Lower lobe of right lung (tissue), 2 donors: ENCODE measurements around the gene PDCD5. TPM values are rescaled to one million over a fixed set of nuclear protein-coding genes. Genes with fewer than 3 reads are reported as not detected.
"Not testable (repeated sequence)": the region's sequence is repeated elsewhere in the genome, so short reads cannot be mapped to it uniquely, and the experiment has no call there.

Source experiments
- ATAC-seq, 2 donors: fragments of 200-7000 bp; cut with Tn5 transposase; one replicate each; pipeline ENCODE4 v1.9.1; 2020 to 2022; ENCODE audit warnings: mild to moderate bottlenecking in 2 of 2, moderate library complexity in 2 of 2
- DNase-seq: peaks from one replicate; pipeline ENCODE4 v3.0.0-alpha.2; 2020
- H3K27ac ChIP-seq: fragments of 200-600 bp; one replicate; pipeline ENCODE4 v1.8.0; 2022
- H3K27me3 ChIP-seq: fragments of 200-600 bp; one replicate; pipeline ENCODE4 v1.8.0; 2022; ENCODE audit warnings: low read depth
- H3K36me3 ChIP-seq: fragments of 200-600 bp; one replicate; pipeline ENCODE4 v1.8.0; 2022; ENCODE audit warnings: mild to moderate bottlenecking
- H3K4me1 ChIP-seq: fragments of 200-600 bp; one replicate; pipeline ENCODE4 v1.8.0; 2022
- H3K4me3 ChIP-seq: fragments of 200-600 bp; one replicate; pipeline ENCODE4 v1.8.0; 2022; ENCODE audit warnings: mild to moderate bottlenecking
- H3K9me3 ChIP-seq: fragments of 200-600 bp; one replicate; pipeline ENCODE4 v1.8.0; 2022
- intact Hi-C: fragments of 100-400 bp; cut with DNase I; formaldehyde crosslinking; loops from one replicate; pipeline ENCODE4 v1.11.0; 2022
- total RNA-seq: library from RNA; stranded (reverse); fragmentation: NEBNext Ultra II Directional; extraction: Animal tissue kit (Norgen Biotek cat#: 25700); gene quantifications from one replicate; pipeline ENCODE4 v1.2.1, GENCODE V29; 2021
- TF ChIP-seq, protein P1 (sequence below): fragments of 200-600 bp; IDR thresholded peaks from one replicate; pipeline ENCODE4 v1.8.0; 2022; ENCODE audit warnings: antibody characterized with exemption, mild to moderate bottlenecking
- donor health status: DM: no; HTN: yes; CAD: no; lungs with severe emphysema.

PDCD5 gene
- total RNA-seq, 1 donor from 2014 or later: 50.0 TPM

DNA sequence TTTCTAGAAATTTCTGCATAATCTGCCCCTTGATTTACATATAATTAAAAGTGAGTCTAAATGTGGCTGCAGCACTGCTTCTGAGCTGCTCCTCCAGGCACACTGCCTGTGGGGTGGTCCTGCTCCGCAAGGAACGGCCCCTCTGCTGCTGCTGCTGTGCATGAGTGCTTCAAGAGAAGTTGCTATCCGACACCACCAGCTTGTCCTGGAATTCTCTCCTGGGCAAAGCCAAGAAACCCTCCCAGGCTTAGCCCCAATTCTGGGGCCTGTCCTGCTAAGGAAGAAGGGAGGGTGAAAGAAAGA, 7.5 kb upstream of the PDCD5 start:
- DNase-seq: no peak
- intact Hi-C loops: no loop called here
- H3K4me1 ChIP-seq: no peaks in the 10 kb centered on the region
- TF ChIP-seq, protein P1, sequence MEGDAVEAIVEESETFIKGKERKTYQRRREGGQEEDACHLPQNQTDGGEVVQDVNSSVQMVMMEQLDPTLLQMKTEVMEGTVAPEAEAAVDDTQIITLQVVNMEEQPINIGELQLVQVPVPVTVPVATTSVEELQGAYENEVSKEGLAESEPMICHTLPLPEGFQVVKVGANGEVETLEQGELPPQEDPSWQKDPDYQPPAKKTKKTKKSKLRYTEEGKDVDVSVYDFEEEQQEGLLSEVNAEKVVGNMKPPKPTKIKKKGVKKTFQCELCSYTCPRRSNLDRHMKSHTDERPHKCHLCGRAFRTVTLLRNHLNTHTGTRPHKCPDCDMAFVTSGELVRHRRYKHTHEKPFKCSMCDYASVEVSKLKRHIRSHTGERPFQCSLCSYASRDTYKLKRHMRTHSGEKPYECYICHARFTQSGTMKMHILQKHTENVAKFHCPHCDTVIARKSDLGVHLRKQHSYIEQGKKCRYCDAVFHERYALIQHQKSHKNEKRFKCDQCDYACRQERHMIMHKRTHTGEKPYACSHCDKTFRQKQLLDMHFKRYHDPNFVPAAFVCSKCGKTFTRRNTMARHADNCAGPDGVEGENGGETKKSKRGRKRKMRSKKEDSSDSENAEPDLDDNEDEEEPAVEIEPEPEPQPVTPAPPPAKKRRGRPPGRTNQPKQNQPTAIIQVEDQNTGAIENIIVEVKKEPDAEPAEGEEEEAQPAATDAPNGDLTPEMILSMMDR: no peak
- no peaks in the 10 kb centered on the region for H3K36me3 ChIP-seq
- H3K4me3 ChIP-seq: no peak overlapping the region
- H3K27me3 ChIP-seq: peaks cover 16% of the 10 kb centered on the region
- no peak overlapping the region for H3K27ac ChIP-seq
- no peaks in the 10 kb centered on the region for H3K9me3 ChIP-seq
- ATAC-seq: no peak

DNA sequence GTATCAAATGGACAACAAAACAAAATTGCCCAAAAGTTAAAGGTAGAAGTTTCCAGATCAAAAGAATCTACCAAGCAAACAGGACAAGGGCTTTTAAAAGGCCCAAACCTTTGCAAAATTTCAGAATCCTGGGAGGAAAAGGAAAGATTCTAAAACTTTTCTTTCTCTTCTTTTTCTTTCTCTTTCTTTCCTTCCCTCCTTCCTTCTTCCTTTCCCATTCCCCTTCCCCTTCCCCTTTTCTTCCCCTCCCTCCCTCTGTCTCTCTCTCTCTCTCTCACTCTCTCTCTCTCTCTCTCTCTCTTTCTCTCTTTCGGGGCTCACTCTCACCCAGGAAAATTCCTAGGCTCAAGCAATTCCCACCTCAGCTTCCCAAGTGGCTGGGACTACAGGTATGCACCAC, 4.2 kb upstream of the PDCD5 start:
- no peaks in the 10 kb centered on the region for H3K27me3 ChIP-seq
- ATAC-seq (no peak), DNase-seq (no peak)
- intact Hi-C loops: no loop called here
- TF ChIP-seq, protein P1: no peak
- H3K27ac ChIP-seq: no peak overlapping the region
- H3K36me3 ChIP-seq: no peaks in the 10 kb centered on the region
- no peaks in the 10 kb centered on the region for H3K9me3 ChIP-seq
- H3K4me1 ChIP-seq: peaks cover 1% of the 10 kb centered on the region
- H3K4me3 ChIP-seq: no peak overlapping the region

DNA sequence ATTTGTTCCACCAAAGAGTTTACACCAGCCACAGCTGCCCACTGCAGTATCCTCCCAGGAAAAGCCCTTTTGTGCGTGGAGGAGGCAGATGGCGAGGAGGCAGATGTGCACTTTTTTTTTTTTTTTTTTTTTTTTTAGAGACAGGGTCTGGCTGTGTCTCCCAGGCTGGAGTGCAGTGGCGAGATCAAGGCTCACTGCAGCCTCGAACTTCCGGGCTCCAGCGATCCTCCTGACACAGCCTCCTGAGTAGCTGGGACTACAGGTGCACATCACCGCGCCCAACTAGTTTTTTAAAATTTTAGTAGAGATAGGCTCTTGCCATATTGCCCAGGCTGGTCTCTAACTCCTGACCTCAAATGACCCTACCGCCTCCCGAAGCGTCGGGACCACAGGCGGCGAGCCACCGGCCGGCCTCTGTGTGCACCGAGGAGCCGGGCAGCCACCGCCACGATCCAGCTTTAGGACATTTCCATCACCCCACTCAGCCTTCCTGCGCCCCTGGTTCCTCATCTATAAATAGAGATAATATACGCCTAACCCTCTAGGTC, 563 bp upstream of the PDCD5 start:
- peak; percentile 35 to 44 for ATAC-seq
- TF ChIP-seq, protein P1: no peak
- Histone ChIP-seq H3K4me3 (peak overlapping the region; percentile 89), H3K36me3 (peaks cover 26% of the 10 kb centered on the region), H3K9me3 (no peaks in the 10 kb centered on the region), H3K4me1 (peaks cover 16% of the 10 kb centered on the region), H3K27me3 (no peaks in the 10 kb centered on the region), H3K27ac (peak overlapping the region; percentile 89)
- no peak for DNase-seq
- intact Hi-C loops: no loop called here

DNA sequence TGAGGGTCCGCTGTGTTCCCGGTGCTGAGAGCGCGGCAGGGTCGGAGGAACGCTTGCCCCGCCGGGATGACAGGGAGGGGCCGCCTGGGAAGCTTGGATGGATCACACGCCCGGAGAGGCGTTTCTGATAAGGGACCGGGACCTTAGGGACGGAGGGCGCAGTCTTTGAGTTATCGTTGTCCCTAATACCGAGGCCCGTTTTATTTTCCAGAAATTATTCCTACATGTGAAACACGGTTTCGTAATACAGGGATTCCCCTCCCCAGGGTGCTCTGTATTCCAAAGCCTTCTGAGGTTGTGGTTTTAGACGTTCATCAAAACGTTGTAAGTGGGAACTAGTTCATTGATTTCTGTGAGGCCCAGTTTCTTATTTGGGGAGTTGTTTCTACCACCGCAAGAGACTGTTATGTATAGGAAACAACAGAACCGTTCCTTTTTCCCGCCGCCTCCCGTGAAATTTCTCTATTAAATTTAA, 752 bp downstream of the PDCD5 start:
- intact Hi-C loops: no loop called here
- TF ChIP-seq, protein P1: no peak
- DNase-seq (peak; percentile 49), ATAC-seq (peak in 1 of 2 donors; percentile 29)
- Histone ChIP-seq H3K4me1 (peaks cover 16% of the 10 kb centered on the region), H3K27me3 (no peaks in the 10 kb centered on the region), H3K36me3 (peaks cover 39% of the 10 kb centered on the region), H3K27ac (peak overlapping the region; percentile 89), H3K4me3 (peak overlapping the region; percentile 89), H3K9me3 (no peaks in the 10 kb centered on the region)

DNA sequence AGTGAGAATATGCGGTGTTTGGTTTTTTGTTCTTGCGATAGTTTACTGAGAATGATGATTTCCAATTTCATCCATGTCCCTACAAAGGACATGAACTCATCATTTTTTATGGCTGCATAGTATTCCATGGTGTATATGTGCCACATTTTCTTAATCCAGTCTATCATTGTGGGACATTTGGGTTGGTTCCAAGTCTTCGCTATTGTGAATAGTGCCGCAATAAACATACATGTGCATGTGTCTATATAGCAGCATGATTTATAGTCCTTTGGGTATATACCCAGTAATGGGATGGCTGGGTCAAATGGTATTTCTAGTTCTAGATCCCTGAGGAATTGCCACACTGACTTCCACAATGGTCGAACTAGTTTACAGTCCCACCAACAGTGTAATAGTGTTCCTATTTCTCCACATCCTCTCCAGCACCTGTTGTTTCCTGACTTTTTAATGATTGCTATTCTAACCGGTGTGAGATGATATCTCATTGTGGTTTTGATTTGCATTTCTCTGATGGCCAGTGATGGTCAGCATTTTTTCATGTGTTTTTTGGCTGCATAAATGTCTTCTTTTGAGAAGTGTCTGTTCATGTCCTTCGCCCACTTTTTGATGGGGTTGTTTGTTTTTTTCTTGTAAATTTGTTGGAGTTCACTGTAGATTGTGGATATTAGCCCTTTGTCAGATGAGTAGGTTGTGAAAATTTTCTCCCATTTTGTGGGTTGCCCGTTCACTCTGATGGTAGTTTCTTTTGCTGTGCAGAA, 6.9 kb downstream of the PDCD5 start:
- H3K4me3 ChIP-seq, H3K4me1 ChIP-seq, DNase-seq, H3K9me3 ChIP-seq, H3K27me3 ChIP-seq, H3K27ac ChIP-seq, ATAC-seq, intact Hi-C loops: not testable (repeated sequence)
- H3K36me3 ChIP-seq: peaks cover 42% of the 10 kb centered on the region

DNA sequence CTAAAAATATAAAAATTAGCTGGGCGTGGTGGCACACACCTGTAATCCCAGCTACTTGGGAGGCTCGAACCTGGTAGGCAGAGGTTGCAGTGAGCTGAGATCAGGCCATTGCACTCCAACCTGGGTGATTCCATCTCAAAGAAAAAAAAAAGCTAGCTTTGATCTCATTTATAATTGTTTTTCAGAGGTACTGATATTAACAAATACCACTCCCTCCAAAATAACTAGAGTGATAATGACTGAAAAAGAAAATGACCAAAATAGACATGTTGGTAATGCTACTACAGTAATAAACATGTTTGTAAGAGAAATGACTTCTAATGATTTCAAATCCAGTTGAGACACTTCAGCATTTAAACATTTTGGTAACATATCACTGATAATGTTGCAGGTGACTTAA, 13.0 kb downstream of the PDCD5 start:
- intact Hi-C loops: no loop called here
- no peak for DNase-seq
- no peaks in the 10 kb centered on the region for H3K9me3 ChIP-seq

More for the DNA sequence above, 13.0 kb downstream of the PDCD5 start:
- peaks cover 60% of the 10 kb centered on the region for H3K36me3 ChIP-seq
- no peaks in the 10 kb centered on the region for H3K4me1 ChIP-seq
- H3K27me3 ChIP-seq: no peaks in the 10 kb centered on the region
- no peak overlapping the region for H3K27ac ChIP-seq
- H3K4me3 ChIP-seq: no peak overlapping the region
- ATAC-seq: no peak
- TF ChIP-seq, protein P1: no peak
